Keratinocyte (primary cell): ENCODE data around the gene DLK2. TPM values are rescaled to one million over a fixed set of nuclear protein-coding genes. Genes with fewer than 3 reads are reported as not detected.

Experiments used
- DNase-seq: peaks from one replicate; pipeline ENCODE4 v3.0.0-alpha.2; 2011; ENCODE audit warnings: low read depth, missing footprints, low spot score
- FAIRE-seq: peaks from 2 replicates; lab custom pipeline; 2011; peaks lifted over from hg19 to GRCh38; lab: Jason Lieb, UNC
- H2AFZ ChIP-seq: 2 replicates; pipeline ENCODE4 v1.6.0; 2012; ENCODE audit warnings: low read length, control low read depth, inconsistent platforms; ENCODE audit not compliant: control insufficient read depth
- H3K27ac ChIP-seq: 2 replicates; pipeline ENCODE4 v1.5.1; 2011; ENCODE audit warnings: low read length; ENCODE audit not compliant: control insufficient read depth, insufficient read depth
- H3K27me3 ChIP-seq: 3 replicates; pipeline ENCODE4 v1.6.0; 2011; ENCODE audit warnings: low read length; ENCODE audit not compliant: control insufficient read depth, insufficient read depth; ENCODE audit errors: extremely low read depth
- H3K36me3 ChIP-seq, 2 experiments: 2 replicates in 1 of 2; 3 replicates in 1 of 2; pipeline ENCODE4 v1.5.1; 2011; ENCODE audit warnings: low read length in 2 of 2, mild to moderate bottlenecking in 1 of 2; ENCODE audit not compliant: control insufficient read depth in 2 of 2, insufficient read depth in 2 of 2; ENCODE audit errors: extremely low read depth in 1 of 2
- H3K4me1 ChIP-seq: 3 replicates; pipeline ENCODE4 v1.5.1; 2011; ENCODE audit warnings: low read length; ENCODE audit not compliant: control insufficient read depth, insufficient read depth; ENCODE audit errors: extremely low read depth
- H3K4me2 ChIP-seq: 3 replicates; pipeline ENCODE4 v1.6.0; 2011; ENCODE audit warnings: low read depth, low read length; ENCODE audit not compliant: control insufficient read depth, insufficient read depth; ENCODE audit errors: extremely low read depth
- H3K4me3 ChIP-seq, 3 experiments: fragments of 200-600 bp in 1 of 3; sonication (generic) in 1 of 3; 2 replicates in 2 of 3; 3 replicates in 1 of 3; pipeline ENCODE4 v1.5.1; 2011 to 2016; ENCODE audit warnings: low read length in 3 of 3, mild to moderate bottlenecking in 3 of 3, control low read depth in 2 of 3, inconsistent platforms in 1 of 3, low read depth in 1 of 3, mixed read lengths in 1 of 3, mixed run types in 1 of 3, moderate library complexity in 1 of 3; ENCODE audit not compliant: control insufficient read depth in 2 of 3, insufficient read depth in 2 of 3; ENCODE audit errors: extremely low read depth in 1 of 3
- H3K79me2 ChIP-seq: 2 replicates; pipeline ENCODE4 v1.6.0; 2012; ENCODE audit warnings: low read length; ENCODE audit not compliant: control insufficient read depth, insufficient read depth
- H3K9ac ChIP-seq: 3 replicates; pipeline ENCODE4 v1.6.0; 2011; ENCODE audit warnings: low read length; ENCODE audit not compliant: control insufficient read depth, insufficient read depth; ENCODE audit errors: extremely low read depth
- H3K9me1 ChIP-seq: 3 replicates; pipeline ENCODE4 v1.6.0; 2011; ENCODE audit warnings: low read length; ENCODE audit not compliant: control insufficient read depth, insufficient read depth; ENCODE audit errors: extremely low read depth
- H3K9me3 ChIP-seq: 2 replicates; pipeline ENCODE4 v1.5.1; 2012; ENCODE audit warnings: low read depth, low read length; ENCODE audit not compliant: control insufficient read depth
- H4K20me1 ChIP-seq: 3 replicates; pipeline ENCODE4 v1.6.0; 2011; ENCODE audit warnings: low read length; ENCODE audit not compliant: control insufficient read depth, insufficient read depth; ENCODE audit errors: extremely low read depth
- EZH2 ChIP-seq: IDR thresholded peaks from one replicate; pipeline ENCODE4 v1.6.1; 2012; ENCODE audit warnings: inconsistent platforms, mild to moderate bottlenecking, low read length, moderate library complexity
- dilution Hi-C: fragments of 300-500 bp; cut with MboI; formaldehyde crosslinking; loops from one replicate; pipeline ENCODE4 v1.7.0; 2020; ENCODE audit warnings: low sequenced_read_pairs; ENCODE audit not compliant: extremely low pct_ligation_motif_present
- polyA plus RNA-seq, 5 experiments: library from polyadenylated mRNA; depleted of rRNA in 3 of 5; stranded (reverse) in 3 of 5; stranded (forward) in 1 of 5; unstranded in 1 of 5; fragments of >200 nt; gene quantifications; 1 replicate in 1 of 5; 2 replicates in 3 of 5; 3 replicates in 1 of 5; pipeline versions ENCODE4 v1.2.1 to v1.2.3, GENCODE V29; 2011 to 2012; ENCODE audit warnings: missing spikeins in 2 of 5, low read depth in 1 of 5, low replicate concordance in 1 of 5
- TF ChIP-seq, protein P1 (sequence below), 3 experiments: IDR thresholded peaks in 1 of 3; conservative IDR thresholded peaks in 1 of 3; optimal IDR thresholded peaks in 1 of 3; 2 replicates in 2 of 3; 3 replicates in 1 of 3; pipeline versions ENCODE3 to v1.5.1; 2011; ENCODE audit warnings: low read length in 3 of 3, mild to moderate bottlenecking in 3 of 3, moderate library complexity in 2 of 3, control low read depth in 1 of 3, inconsistent platforms in 1 of 3; ENCODE audit not compliant: insufficient read depth in 2 of 3; ENCODE audit errors: extremely low read depth in 1 of 3

The DLK2 gene
- polyA plus RNA-seq, 1 donor (not counting 4 experiments of a cell fraction or from before 2014, with no cell fraction given) = 19.8 TPM

GRCh38 chr6:43435682-43436437, 19.5 kb downstream of the DLK2 start:
- H3K27ac ChIP-seq = peak overlapping the region; percentile 64
- peaks cover 7% of the 10 kb centered on the region for H3K79me2 ChIP-seq
- no peak overlapping the region for H2AFZ ChIP-seq
- no peaks in the 10 kb centered on the region for H3K9me1 ChIP-seq
- no peaks in the 10 kb centered on the region for H3K9me3 ChIP-seq
- no peak for TF ChIP-seq EZH2
- dilution Hi-C loops = no loop called here
- FAIRE-seq = peak; percentile 5
- H4K20me1 ChIP-seq = no peaks in the 10 kb centered on the region
- peaks cover 35 to 40% of the 10 kb centered on the region in 2 experiments for H3K36me3 ChIP-seq
- H3K4me3 ChIP-seq = no peak overlapping the region
- peak overlapping the region; percentile 54 for H3K4me2 ChIP-seq
- peaks cover 24% of the 10 kb centered on the region for H3K4me1 ChIP-seq
- no peak overlapping the region for H3K9ac ChIP-seq
- DNase-seq = no peak
- no peaks in the 10 kb centered on the region for H3K27me3 ChIP-seq

DNA sequence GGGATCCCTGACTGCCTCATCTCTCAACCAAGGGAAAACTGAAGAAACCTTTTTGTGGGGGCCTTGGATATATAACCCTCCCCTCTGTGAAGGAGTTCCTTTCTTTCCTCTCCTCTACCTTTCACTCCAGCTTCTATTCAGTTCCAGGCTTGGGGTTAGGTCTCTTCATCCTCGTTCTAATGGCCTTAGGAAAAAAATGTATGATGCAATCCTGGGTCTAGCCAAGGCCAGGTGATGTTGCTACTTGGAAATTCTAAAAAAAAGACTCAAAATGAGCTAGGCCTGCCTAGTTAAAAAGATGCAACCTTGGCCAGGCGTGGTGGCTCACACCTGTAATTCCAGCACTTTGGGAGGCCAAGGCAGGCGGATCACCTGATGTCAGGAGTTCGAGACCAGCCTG, 20.4 kb downstream of the DLK2 start:
- H3K4me3 ChIP-seq = no peak overlapping the region
- H4K20me1 ChIP-seq = no peaks in the 10 kb centered on the region
- peaks cover 24% of the 10 kb centered on the region for H3K4me1 ChIP-seq
- no peak overlapping the region for H3K9ac ChIP-seq
- peaks cover 32 to 47% of the 10 kb centered on the region in 2 experiments for H3K36me3 ChIP-seq
- DNase-seq = no peak
- no peak for FAIRE-seq
- H3K4me2 ChIP-seq = no peak overlapping the region
- H2AFZ ChIP-seq = no peak overlapping the region
- H3K9me1 ChIP-seq = no peaks in the 10 kb centered on the region
- dilution Hi-C loops = no loop called here
- TF ChIP-seq, protein P1, sequence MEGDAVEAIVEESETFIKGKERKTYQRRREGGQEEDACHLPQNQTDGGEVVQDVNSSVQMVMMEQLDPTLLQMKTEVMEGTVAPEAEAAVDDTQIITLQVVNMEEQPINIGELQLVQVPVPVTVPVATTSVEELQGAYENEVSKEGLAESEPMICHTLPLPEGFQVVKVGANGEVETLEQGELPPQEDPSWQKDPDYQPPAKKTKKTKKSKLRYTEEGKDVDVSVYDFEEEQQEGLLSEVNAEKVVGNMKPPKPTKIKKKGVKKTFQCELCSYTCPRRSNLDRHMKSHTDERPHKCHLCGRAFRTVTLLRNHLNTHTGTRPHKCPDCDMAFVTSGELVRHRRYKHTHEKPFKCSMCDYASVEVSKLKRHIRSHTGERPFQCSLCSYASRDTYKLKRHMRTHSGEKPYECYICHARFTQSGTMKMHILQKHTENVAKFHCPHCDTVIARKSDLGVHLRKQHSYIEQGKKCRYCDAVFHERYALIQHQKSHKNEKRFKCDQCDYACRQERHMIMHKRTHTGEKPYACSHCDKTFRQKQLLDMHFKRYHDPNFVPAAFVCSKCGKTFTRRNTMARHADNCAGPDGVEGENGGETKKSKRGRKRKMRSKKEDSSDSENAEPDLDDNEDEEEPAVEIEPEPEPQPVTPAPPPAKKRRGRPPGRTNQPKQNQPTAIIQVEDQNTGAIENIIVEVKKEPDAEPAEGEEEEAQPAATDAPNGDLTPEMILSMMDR (optimal IDR thresholded peaks at IDR 0.05 in 1 of 3, IDR thresholded peaks at IDR 0.05 in 1 of 3, conservative IDR thresholded peaks at IDR 0.05 in 1 of 3; ENCODE audit: extremely low read depth in 1 of 3, insufficient read depth in 2 of 3, low read length in 3 of 3) = no peak
- TF ChIP-seq EZH2 = no peak
- H3K79me2 ChIP-seq = peaks cover 14% of the 10 kb centered on the region
- H3K27ac ChIP-seq = no peak overlapping the region
- no peaks in the 10 kb centered on the region for H3K27me3 ChIP-seq
- no peaks in the 10 kb centered on the region for H3K9me3 ChIP-seq
